GM12864 (cell line): Measurements from ENCODE around the gene PTPRD.

Source experiments
- DNase-seq: peaks from one replicate; pipeline ENCODE4 v3.0.0-alpha.2; 2011; ENCODE audit warnings: low read depth
- H3K4me3 ChIP-seq: 2 replicates; pipeline ENCODE4 v1.5.1; 2011; ENCODE audit warnings: mild to moderate bottlenecking, low read depth, low read length, control low read depth
- CTCF ChIP-seq: IDR thresholded peaks from 2 replicates; pipeline ENCODE4 v1.5.1; 2011; ENCODE audit warnings: low read depth, mild to moderate bottlenecking, moderate library complexity, low read length, control low read depth, inconsistent platforms; ENCODE audit errors: missing control alignments

The PTPRD gene

GRCh38 chr9:8857926-8858595 is 1754.7 kb downstream of the PTPRD start:
- no peak overlapping the region for H3K4me3 ChIP-seq
- DNase-seq, result no peak

DNA sequence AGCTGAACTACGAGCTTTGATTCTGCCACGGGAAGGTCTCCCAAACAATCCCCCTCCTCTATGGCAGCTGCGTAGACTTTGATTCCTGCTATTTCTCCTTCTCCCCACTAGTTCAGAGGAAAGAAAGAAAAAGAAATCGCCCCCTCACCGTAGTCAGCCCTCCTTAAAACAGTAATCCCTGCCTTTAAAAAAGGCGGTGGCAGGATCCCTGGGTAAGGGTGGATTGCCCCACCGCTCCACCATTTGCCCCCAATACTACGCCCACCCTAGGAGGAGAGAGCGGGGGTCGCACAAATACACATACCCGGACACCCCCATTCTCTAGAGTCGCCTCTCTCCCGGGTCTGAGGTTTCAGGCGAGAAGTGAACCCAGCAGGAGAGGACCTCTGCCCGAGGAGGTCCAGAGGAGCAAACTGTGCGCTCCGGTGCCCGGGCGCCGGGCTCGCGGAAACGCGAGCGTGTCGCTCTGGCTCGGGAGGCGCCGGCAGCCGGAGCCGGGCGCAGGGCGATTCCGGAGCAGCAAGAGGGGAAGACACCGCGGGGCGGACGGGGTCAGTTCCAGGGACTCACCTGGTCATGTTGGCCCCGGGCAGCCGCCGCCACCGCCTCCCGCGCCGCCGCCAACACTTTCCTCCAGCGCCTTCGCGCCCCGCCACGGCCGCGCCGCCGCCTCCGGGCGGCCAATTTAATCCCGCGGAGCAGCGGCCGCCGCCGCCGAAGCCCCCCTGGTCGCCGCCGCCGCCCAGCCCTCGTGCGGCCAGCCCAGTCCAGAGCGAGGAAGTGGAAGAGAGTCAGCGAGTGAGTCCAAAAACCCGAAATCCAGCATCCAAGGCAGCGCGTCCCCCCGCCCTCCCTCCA is 1755.5 kb downstream of the PTPRD start:
- no peak for TF ChIP-seq CTCF
- H3K4me3 ChIP-seq, result no peak overlapping the region
- DNase-seq, result no peak

More at GRCh38 chr9:8857926-8858595, 1754.7 kb downstream of the PTPRD start:
- no peak for TF ChIP-seq CTCF

- H3K4me3 ChIP-seq, result no peak overlapping the region
- TF ChIP-seq CTCF, result no peak
- DNase-seq, result no peak
Observed at GRCh38 chr9:8856396-8857067, 1756.3 kb downstream of the PTPRD start.

DNA sequence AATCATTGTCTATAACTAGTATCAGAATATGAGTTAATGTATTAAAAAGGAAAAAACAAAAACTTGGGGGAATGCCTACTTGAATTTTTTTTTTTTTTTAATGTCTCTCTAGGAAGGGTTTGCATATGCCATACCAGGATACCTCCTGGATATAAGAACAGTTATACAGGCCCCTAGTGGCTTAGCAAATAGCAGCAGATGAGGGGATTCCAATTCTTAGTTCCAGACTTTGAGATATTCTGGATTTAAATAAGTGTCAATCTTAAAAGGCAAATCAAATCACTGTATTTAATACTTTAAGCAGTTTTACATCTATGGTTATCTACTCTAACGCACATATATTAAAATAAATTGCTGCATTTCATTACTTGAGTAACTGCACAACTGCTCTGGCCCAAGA is 1757.8 kb downstream of the PTPRD start:
- TF ChIP-seq CTCF, result no peak
- DNase-seq, result no peak
- H3K4me3 ChIP-seq, result no peak overlapping the region

- TF ChIP-seq CTCF, result no peak
- no peak overlapping the region for H3K4me3 ChIP-seq
- DNase-seq, result no peak
Observed at GRCh38 chr9:8852301-8852864, 1760.4 kb downstream of the PTPRD start.

GRCh38 chr9:8850914-8851313 is 1761.9 kb downstream of the PTPRD start:
- no peak for DNase-seq
- H3K4me3 ChIP-seq, result no peak overlapping the region
- TF ChIP-seq CTCF, result no peak
